NCI-H748 (cell line): ENCODE results near the gene NUMA1.

Source experiments
- DNase-seq: peaks from one replicate; lab custom pipeline; 2025; ENCODE audit not compliant: unreplicated experiment; lab: John Stamatoyannopoulos, UW

NUMA1 gene

DNA sequence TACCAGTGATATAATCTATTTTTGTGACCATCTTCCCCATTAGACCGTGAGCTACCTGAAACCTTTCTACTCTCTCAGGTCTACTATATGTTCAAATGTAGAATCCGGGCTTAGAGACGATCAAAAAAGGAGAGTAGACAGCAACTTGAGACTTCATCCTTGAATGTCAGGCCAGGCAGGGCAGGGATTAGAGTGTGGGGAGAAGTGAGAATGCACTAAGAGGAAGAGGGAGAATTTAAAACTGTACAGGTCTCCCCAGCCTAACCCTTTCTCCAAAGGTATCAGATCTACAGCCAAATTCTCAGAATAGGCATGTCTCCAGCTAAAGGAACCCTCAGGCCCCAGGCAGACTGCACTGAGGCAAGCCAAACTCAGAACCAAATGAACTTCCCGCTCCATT is 21.8 kb upstream of the NUMA1 start:
- DNase-seq = no peak

DNA sequence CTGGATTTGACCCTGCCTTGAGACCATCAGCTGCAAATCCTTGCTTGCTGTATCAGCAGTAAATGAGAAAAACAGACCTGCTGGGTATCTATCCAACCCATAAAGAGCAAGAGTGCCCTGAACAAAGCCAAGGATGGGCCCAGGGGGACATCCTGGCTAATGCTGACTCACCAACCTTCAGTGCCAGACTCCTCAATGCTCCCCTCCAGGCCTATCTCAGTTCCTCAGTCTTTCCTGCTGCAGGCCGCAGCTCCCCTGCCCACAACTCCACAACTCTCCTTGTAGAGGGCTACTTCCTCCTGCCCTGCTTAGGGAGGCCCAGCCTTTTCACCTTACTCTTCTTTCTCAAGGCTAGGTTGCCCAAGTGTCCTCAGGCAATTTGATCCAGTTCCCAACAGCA is 20.1 kb upstream of the NUMA1 start:
- no peak for DNase-seq

DNA sequence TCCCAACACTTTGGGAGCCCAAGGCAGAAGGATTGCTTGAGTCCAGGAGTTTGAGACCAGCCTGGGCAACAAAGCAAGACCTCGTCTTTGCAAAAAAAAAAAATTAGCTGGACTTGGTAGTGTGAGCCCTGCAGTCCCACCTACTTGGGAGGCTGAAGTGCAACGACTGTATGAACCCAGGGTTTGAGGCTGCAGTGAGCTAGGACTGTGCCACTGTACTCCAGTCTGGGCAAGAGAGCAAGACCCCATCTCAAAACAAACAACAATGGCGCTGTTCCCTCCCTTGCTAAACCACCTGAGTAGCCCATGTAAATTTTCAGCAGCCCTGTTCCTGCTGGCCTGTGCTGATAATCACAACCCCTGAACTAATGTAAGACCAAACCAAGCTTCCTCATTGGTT is 19.7 kb upstream of the NUMA1 start:
- DNase-seq = no peak

DNA sequence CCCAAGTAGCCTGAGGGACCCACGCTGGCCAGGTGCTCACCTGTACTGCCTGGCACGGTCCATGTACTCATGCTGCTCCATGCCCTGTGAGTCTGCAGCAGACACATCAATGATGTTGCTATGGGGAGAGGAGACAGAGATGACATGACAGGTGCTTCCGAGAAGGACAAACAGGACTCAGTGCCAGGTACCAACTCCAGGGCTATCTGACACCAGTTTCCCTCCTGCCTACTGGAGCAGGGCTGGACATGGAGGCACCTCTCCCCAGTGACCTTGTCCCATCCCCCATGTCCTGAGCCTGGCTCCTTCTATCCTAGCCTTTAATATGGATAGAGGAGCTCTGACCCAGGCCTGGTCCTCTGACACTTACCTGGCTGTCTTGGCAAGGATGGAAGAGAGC is 18.4 kb upstream of the NUMA1 start:
- DNase-seq = no peak

DNA sequence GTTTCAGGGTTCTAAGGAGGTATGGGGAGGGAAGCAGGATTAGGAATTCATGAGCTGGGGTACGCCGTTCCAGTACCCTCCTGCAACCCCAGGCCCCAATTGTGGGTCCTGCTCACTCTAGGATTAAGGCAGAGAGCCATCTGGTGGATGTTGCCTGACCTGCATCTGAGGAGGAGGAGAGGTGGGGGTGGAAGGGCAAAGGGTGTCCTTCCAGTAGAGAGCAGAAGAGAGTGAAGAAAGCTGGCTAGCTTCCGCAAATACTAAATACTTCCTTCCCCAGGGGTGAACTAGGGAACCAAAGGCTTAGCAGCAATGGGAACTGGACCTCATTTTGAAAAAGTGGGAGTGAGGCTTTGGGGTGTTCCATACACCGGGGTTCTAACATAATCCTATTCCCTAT is 10.9 kb upstream of the NUMA1 start:
- DNase-seq = peak; percentile 46

DNA sequence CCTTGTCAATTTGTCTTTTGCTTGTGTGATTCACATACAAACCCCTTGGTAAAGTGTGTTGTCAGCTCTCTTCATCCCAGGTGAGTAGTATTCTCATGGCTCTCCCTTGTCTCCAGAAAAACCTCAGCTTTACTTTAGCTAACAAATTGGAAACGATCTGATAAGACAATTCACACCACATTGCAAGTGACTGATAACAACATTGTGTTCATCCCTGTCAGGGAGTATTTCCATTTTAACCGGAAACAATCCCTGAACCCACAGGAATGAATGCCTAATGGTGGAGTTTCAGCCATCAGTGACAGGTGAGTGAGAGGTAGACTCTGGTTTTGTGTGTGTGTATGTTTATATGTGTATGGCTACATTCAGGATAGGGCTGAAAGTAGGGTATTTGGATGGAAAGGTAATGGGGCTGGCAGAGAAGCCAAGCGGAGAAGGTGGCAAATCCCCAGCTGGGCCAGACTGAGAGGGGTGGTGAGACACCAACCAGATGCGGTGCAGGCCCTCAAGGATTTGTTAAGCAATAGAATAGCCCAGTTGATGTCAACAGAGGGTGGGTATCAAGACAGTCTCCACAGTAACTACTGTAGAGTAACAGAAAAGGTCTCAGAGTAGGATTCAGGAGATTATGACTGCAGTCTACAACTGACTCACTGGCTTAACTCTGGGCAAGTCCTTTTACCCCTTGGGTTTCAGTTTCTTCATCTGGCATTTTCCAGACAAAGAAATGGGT is 7.9 kb upstream of the NUMA1 start:
- DNase-seq = no peak

DNA sequence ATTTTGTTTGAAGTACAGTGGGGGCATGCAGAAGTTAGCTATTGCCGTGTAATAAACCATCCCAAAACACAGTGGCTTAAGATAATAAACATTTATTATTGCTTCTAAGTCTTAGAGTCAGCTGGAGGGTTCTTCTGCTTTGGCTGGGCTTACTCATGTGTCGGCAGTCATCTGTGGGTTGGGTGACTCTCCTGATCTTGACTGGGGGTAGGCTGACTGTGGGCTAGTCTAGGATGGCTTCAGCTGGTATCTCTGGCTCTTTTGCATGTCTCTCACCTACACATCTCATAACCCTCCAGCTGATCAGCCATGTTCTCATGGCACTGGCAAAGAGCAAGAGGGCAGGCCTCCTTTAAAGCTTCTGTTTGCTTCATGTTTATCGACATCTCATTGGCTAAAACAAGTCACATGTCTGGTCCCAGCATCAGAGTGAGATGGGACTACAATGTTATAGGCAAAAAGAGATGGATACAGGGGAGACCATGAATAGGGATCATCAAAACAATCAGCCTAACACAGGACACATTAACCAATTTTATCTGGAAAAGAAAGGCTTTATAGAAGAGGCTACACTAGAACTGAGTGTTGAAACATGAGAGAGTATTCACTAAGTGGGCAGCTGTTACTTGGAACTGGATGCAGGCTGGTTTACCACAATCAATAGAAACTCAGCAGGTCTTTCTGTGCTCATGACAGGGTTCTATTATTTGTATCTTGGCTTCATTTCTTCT is 5.4 kb upstream of the NUMA1 start:
- no peak for DNase-seq

DNA sequence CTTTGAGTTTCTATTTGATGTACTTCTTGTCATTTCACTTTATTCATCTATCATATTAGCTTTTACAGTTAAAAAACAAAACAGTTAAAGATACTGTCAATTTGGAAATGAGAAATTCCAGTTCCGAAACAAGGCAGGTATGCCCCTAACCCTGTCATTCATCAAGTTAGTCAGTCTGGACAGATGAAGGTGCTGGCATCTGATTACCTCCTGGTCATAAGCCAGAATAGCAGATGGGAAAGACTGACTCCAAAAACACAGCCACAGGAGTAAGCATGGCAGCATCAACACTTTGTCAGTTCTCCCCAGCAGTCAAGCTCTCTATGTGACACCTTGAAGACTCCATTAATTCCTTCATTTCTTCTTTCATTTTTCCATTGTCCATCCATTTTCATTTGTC is 4.6 kb upstream of the NUMA1 start:
- no peak for DNase-seq

DNA sequence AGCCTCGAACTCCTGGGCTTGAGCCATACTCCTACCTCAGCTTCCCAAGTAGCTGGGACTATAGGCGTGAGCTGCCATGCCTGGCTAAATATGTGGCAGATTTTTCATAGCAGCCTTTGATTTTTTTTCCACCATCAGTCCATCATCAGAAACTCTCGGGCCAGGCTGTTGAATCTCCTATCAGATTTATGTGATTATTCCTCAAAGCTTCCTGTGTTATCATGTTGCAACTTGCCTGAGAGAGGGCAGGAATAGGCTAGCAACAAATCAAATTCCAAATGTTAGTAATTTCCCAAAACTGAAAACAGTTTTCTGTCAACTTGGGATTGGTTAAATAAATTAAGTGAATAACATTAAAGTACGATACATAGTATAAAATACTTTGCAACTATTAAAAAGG is 3.7 kb upstream of the NUMA1 start:
- DNase-seq = no peak

DNA sequence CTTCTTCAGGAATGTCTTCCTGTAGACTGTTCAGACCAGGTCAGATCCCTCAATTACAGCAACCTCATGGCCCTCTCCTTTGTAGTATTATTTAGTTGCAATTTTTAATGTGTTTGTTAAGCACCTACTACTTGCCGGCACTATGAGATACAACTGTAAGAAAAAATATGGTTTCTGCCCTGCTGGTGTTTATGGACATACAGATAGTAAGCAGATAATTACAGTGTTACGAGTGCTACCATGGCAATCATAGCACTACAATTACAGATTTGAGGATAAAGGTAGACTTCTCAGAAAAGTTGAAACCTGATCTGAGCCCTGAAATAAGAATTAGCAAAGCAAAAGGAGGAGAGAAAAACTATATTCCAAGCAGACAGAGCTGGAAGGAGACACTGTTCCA is 3.1 kb upstream of the NUMA1 start:
- DNase-seq = no peak

DNA sequence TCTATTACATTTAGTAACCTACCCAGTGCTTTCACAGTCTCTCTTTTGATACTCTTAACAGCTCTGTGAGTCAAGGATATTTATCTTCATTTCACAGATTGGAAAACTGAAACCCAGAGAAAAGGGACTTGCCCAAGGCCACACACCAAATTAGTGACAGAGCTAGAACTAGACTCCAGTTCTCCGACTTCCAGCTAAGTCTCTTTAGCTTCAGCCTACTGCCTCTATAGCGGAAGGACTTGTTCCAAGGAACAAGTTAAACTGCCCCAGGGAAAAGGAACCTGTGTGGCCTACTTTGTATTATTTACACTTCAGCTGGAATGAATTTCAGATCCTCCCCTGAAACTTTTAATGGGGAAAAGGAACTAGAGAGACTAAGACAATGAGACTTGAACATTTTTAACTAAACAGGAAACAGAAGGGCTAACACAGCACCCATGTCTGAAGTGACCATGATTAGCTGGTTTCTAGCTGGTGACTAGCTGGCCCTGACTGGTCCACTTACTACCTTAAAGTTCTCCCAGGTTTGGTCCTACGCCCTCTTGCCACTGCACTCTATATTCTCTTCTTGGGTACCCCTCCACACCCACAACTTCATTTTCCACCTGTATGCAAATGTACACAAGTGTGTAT is 1.6 kb upstream of the NUMA1 start:
- peak; percentile 8 for DNase-seq

DNA sequence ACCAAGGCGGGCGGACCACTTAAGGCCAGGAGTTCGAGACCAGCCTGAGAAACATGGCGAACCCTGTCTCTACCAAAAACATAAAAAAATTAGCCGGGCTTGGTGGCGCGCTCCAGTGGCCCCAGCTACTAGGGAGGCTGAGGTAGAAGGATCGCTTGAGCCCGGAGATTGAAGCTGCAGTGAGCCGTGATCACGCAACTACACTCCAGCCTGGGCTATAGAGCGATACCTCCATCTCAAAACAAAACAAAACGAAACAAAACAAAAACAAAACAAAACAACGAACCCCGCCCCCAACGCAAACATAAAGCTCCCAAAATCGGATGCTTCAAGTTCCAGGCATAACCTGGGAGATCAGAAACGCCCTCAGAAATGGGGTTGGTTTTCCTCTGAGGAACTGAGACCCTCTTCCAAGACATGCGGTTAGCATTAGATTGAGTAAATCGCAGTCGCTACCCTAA is 872 bp upstream of the NUMA1 start:
- DNase-seq = no peak

DNA sequence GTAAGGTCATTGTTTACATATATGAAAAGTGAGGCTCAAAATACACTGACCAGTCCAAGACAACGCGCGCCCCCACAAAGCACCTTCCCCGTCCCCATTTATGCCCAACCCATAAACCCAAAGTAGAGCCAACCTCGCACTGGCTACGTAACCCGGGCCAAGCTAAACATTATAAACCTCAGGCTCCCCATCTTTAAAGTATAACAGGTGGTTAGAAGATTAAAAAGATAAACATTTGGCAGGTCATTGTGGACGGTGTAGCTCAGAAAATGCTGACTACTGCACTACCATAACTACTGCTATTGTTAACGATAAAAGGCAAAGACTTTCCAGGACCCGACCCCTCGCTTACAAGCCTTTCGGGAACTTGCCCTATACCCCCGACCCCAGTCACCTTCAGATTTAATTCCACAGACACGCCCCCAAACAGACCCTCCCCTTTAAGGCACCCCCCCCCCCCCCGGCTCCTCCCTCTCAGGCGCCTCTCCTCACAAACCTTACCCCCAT is 470 bp downstream of the NUMA1 start:
- DNase-seq = peak; percentile 80

DNA sequence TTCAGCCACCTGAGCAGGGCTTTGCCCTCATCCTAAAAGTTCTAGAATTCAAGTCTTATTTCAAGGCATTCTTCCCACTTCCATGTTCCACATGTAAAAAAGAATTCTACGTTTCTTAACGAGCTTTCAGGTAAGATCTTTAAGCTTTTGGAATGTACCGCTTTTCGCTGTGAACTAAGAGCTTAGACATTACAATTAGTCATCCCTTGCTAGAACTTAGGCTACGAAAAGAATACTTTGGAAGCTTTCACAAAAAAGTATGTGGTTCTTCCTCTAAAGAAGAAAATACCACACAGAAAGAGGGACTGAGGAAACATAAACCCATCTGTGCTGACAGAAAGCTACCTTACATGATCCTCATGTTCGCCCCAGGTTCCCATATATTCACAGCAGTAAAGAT is 1.9 kb downstream of the NUMA1 start:
- DNase-seq = no peak

DNA sequence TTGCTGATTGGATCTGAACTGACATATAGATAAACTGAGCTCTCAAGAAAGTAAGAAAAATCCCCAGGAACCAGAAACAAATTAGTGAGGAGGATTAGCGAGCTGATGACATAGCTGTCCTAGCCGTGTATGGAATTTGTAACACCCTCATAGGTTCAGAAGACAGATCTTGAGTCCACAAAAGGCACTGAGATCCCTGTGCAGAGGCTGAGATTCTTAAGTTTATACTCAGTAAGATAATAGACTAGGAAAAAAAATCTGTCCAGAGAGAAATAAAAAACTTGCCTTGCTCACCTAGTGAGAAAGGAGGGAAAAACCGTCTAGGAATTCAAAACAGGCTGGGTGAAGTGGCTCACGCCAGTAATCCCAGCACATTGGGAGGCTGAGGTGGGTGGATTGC is 4.6 kb downstream of the NUMA1 start:
- DNase-seq = no peak

DNA sequence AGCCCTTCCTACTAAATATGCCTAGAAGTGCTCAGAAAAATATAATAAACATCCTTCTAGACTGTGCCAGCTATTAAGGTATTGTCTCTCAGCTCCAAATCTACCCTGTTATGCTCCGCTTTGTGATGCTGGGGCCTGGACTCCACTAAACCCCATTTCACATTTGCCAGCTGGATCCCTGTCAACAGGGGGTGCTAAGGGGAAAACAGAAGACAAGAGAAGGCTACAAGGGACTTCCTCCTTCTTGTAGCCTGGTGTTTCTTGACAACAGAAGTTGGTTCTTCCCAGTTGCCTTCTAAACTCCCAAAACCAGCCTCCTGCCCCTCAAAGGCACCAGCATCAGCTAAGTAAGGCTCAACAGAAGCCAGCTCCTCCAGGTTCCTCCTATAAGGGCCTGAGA is 5.2 kb downstream of the NUMA1 start:
- no peak for DNase-seq

DNA sequence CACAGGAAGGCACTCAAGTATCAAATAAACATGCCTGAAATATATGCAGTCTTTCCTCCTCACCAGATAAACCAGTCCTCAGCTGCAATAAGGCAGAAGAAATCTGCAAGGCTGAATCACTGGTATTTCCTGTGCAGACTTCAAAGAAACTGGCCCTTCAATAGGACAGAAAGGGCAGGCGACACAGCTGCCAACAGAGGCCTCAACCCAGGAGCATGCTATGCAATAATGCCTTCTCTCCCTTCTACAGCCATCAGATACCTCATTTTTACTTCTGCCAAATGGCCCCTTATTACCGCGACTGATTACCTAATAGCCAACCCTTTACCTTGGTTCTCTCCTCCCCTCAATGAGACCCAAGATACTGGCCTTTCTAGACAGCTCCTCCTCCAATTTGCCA is 8.0 kb downstream of the NUMA1 start:
- no peak for DNase-seq

DNA sequence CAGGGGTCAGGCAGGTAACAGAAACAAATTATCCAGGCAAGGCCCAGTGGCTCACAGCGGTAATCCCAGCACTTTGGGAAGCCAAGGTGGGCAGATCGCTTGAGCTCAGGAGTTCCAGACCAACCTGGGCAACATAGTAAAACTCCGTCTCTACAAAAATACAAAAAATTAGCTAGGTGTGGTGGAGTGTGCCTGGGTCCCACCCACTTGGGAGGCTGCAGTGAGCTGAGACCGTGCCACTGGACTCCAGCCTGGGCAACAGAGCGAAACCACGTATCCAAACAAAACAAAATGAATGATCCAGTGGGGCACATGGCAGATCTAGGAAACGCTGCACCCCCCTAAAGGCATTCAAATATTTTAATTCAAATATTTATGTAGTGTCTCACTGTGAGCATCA is 9.9 kb downstream of the NUMA1 start:
- DNase-seq = no peak

DNA sequence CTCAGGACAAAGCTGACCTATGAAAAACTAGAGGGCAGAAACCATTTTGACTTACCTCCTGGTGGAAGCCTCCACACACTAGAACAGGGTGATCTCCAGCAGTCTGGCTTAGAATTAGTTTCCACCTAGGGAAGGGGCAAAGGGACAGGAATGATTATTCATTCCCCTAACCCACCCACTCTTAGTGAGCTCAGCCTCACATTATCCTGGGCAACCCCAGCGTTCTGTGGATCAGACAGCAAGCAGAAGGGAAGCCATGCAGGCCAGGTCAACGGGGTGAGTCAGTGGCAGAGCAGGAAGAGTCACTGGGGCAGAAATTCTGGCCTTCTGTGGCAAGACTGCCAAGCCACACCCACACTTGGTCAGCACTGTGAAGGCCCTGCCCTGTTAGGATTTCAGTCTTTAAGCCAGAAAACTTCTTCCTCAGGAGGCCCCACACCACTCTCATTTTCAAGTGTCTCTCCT is 10.5 kb downstream of the NUMA1 start:
- no peak for DNase-seq

DNA sequence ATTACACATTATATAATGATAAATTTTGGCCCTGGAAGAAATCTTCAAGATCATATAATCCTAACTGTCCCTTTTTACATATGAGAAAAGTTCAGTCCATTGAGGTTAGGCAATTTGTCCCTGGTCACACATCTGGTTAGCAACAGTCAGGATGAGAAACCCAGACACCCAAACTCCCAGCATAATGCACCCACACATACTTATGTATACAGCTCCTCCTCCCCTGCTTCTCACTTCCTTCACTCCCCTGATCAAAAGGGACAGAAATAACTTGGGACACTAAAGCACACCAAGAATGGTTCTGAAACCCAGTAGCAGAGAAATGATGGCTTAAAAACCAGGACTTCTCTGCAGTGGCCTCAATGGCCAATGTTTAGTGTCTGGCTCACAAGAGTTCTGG is 11.1 kb downstream of the NUMA1 start:
- DNase-seq = no peak

DNA sequence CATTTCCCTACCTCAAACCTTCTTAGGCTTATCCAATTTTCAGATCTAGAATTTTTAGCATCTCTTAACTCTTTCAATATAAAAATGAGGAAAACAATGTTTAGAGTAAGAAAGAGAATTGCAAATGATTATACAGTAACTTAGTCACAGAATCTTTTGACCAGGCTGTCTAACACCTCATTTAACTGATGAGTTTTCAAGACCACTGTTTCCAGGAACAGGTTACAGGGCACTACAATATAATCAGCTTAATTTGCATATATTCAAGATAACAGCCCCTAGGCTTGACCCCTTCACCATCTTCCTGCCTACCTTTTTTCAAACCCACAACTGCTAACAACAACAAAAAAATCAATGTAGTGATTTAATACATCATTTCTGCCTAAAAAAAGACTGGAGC is 12.7 kb downstream of the NUMA1 start:
- DNase-seq = no peak

DNA sequence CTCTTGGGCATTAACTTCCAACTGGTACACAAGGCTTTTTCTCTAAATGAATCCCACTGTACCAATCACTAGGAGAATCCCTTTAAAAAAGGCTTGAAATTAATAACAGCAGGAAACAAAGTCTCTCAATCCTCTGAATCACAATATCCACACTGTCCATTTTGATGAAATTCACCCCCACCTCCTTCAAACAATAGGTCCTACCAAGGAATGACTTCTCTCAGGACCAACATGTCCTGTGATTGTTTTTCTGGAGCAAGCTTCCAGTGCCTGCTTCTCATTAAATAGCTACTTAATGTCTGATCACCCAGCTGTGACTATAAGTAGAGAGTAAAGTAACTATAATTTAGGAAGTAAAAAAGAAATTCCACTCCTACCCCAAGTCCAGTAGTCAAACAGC is 13.1 kb downstream of the NUMA1 start:
- DNase-seq = no peak
